ENCODE data around the gene CDH8.

CDH8 gene

GRCh38 chr16:61858988-61859387, 177.2 kb downstream of the CDH8 start:
- no peaks in the 10 kb centered on the region for H3K27me3 ChIP-seq (ENCODE audit: insufficient read depth, poor library complexity, severe bottlenecking)
- H3K36me3 ChIP-seq (ENCODE audit: low read depth) = no peaks in the 10 kb centered on the region
- no peak for TF ChIP-seq CTCF (IDR thresholded peaks at IDR 0.05; ENCODE audit: poor library complexity, severe bottlenecking)
- H3K27ac ChIP-seq (ENCODE audit: poor library complexity, severe bottlenecking) = no peak overlapping the region
- DNase-seq (ENCODE audit: low spot score) = no peak
- no peaks in the 10 kb centered on the region for H3K9me3 ChIP-seq (ENCODE audit: severe bottlenecking)
- H3K4me3 ChIP-seq (ENCODE audit: severe bottlenecking) = no peak overlapping the region
- no peaks in the 10 kb centered on the region for H3K4me1 ChIP-seq (ENCODE audit: insufficient read depth, poor library complexity, severe bottlenecking)
- no peak for ATAC-seq (ENCODE audit: low read depth)

GRCh38 chr16:61842666-61843065, 193.6 kb downstream of the CDH8 start:
- Histone ChIP-seq H3K27ac (ENCODE audit: poor library complexity, severe bottlenecking) (no peak overlapping the region), H3K4me3 (ENCODE audit: severe bottlenecking) (no peak overlapping the region), H3K9me3 (ENCODE audit: severe bottlenecking) (no peaks in the 10 kb centered on the region), H3K27me3 (ENCODE audit: insufficient read depth, poor library complexity, severe bottlenecking) (no peaks in the 10 kb centered on the region), H3K4me1 (ENCODE audit: insufficient read depth, poor library complexity, severe bottlenecking) (no peaks in the 10 kb centered on the region), H3K36me3 (ENCODE audit: low read depth) (no peaks in the 10 kb centered on the region)
- no peak for TF ChIP-seq CTCF (IDR thresholded peaks at IDR 0.05; ENCODE audit: poor library complexity, severe bottlenecking)
- DNase-seq (ENCODE audit: low spot score) (no peak), ATAC-seq (ENCODE audit: low read depth) (no peak)

- no peak for ATAC-seq (ENCODE audit: low read depth)
- no peak overlapping the region for H3K27ac ChIP-seq (ENCODE audit: poor library complexity, severe bottlenecking)
- H3K9me3 ChIP-seq (ENCODE audit: severe bottlenecking) = no peaks in the 10 kb centered on the region
- H3K36me3 ChIP-seq (ENCODE audit: low read depth) = no peaks in the 10 kb centered on the region
- no peak for TF ChIP-seq CTCF (IDR thresholded peaks at IDR 0.05; ENCODE audit: poor library complexity, severe bottlenecking)
- no peaks in the 10 kb centered on the region for H3K27me3 ChIP-seq (ENCODE audit: insufficient read depth, poor library complexity, severe bottlenecking)
- H3K4me3 ChIP-seq (ENCODE audit: severe bottlenecking) = no peak overlapping the region
- no peaks in the 10 kb centered on the region for H3K4me1 ChIP-seq (ENCODE audit: insufficient read depth, poor library complexity, severe bottlenecking)
- DNase-seq (ENCODE audit: low spot score) = no peak
Observed at GRCh38 chr16:61836804-61837393, 199.3 kb downstream of the CDH8 start.

- H3K36me3 ChIP-seq (ENCODE audit: low read depth) = no peaks in the 10 kb centered on the region
Observed at GRCh38 chr16:61834082-61834481, 202.2 kb downstream of the CDH8 start.

More at GRCh38 chr16:61834082-61834481, 202.2 kb downstream of the CDH8 start:
- no peak overlapping the region for H3K27ac ChIP-seq (ENCODE audit: poor library complexity, severe bottlenecking)
- H3K4me1 ChIP-seq (ENCODE audit: insufficient read depth, poor library complexity, severe bottlenecking) = no peaks in the 10 kb centered on the region
- no peaks in the 10 kb centered on the region for H3K9me3 ChIP-seq (ENCODE audit: severe bottlenecking)
- no peak for TF ChIP-seq CTCF (IDR thresholded peaks at IDR 0.05; ENCODE audit: poor library complexity, severe bottlenecking)
- no peaks in the 10 kb centered on the region for H3K27me3 ChIP-seq (ENCODE audit: insufficient read depth, poor library complexity, severe bottlenecking)
- H3K4me3 ChIP-seq (ENCODE audit: severe bottlenecking) = no peak overlapping the region
- DNase-seq (ENCODE audit: low spot score) = no peak
- ATAC-seq (ENCODE audit: low read depth) = no peak

Data from RWPE2 (cell line).